ENCODE results near the gene PTPRM. TPM values are rescaled to one million over a fixed set of nuclear protein-coding genes. Genes with fewer than 3 reads are reported as not detected.

PTPRM gene
- total RNA-seq, 1 experiment from 2014 or later, result 1.6 TPM

DNA sequence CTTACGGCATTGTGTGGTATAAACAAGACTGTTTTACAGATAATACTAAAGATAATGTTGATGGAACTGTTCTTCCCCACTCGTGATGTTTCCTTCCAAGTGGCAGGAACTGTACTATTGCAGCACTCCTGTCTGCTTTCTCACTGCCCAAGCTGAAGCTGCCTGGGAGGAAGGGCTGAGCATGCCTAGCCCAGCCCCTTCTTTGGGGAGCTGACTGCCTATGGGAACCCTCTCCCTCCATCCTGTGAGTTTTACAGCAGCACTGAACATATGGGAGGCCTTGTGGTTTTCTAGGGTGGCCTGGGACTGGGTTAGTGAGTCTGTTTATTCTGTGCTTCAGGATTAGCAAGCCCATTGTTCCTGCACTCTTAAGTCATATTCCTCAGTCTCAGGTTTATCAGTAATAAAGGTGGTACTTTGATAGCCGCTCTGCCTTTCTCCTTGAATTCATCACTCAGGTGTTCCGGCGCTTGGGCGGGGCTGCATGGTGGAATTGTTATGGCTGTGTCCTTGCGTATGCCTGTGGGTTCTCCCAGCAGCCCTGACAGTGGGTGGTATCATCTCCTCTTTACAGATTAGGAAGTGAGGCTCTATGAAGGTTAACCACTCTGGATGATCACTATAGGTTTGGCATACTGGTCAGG is 379.7 kb downstream of the PTPRM start:
- H3K27me3 ChIP-seq (ENCODE audit: control insufficient read depth, insufficient read depth, low read length), result no peaks in the 10 kb centered on the region
- BruUV-seq (replicated peaks), result no TSS peak
- intact Hi-C loops (cut with micrococcal nuclease; ENCODE audit: unreplicated experiment) (no loop called here), in situ Hi-C loops (cut with HindIII; ENCODE audit: low pct_unique_long_range_greater_than_20kb, low sequenced_read_pairs) (no loop called here)
- ATAC-seq (no peak), DNase-seq (ENCODE audit: low read depth, low spot score) (no peak)
- TF ChIP-seq REST (IDR thresholded peaks at IDR 0.05; ENCODE audit: insufficient read depth in 1 of 2, low read depth in 2 of 2, low read length in 1 of 2) (no peak), POLR2AphosphoS5 (IDR thresholded peaks at IDR 0.05; ENCODE audit: low read depth, low read length) (no peak), TCF7L2 (IDR thresholded peaks at IDR 0.05; ENCODE audit: low read depth, low read length) (no peak), SIN3A (IDR thresholded peaks at IDR 0.05; ENCODE audit: borderline replicate concordance, insufficient read depth, low read depth, low read length) (no peak), CTCF (IDR thresholded peaks at IDR 0.05) (no peak)
- no peak overlapping the region for H3K27ac ChIP-seq (ENCODE audit: low read length)
- no peaks in the 10 kb centered on the region for H3K9me3 ChIP-seq (ENCODE audit: control insufficient read depth, insufficient read depth, low read depth, low read length)
- ChIA-PET POLR2A (no interaction called here), CTCF (no interaction called here)
- H3K4me1 ChIP-seq (ENCODE audit: control insufficient read depth, insufficient read depth, low read length), result no peaks in the 10 kb centered on the region
- H3K36me3 ChIP-seq (ENCODE audit: control insufficient read depth, insufficient read depth, low read length), result no peaks in the 10 kb centered on the region
- no peak overlapping the region; a peak in 1 of 4 replicates for H3K4me3 ChIP-seq (ENCODE audit: low read depth in 2 of 2, low read length in 2 of 2)

DNA sequence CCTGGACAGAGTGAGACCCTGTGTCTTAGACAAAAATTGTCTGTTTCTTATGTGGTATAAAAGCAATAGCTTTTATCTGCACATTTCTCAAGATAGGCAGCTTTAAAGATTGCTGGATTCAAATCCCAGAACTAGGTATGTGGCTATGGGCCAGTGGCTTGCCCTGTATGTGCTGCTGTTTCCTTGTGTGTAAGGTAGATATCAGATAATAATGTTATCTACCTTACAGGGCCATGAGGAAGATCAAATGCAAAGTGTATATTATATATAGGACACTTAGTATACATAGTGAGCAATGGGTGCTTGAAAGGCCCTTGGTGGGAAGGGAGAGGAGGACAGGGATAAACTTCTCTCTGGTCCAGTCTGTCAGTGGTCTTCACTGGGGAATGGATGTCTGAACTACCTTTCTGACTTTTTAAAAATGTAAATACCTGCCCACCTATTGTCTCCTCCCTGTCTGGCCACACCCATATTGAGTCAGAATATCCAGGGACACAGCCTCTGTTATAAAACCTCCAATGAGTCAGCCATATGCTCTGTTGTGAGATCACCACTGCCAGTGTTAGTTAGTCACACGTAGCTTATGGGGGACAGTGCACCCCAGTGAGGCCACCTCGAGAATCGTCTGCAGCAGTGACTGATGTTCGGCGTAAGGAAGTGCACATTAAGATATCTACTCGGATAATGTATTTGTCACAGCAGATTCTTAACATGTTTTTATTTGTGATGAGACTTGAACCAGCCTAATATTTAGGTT is 383.4 kb downstream of the PTPRM start:
- Histone ChIP-seq H3K27ac (ENCODE audit: low read length) (no peak overlapping the region), H3K4me3 (ENCODE audit: low read depth in 2 of 2, low read length in 2 of 2) (no peak overlapping the region), H3K27me3 (ENCODE audit: control insufficient read depth, insufficient read depth, low read length) (no peaks in the 10 kb centered on the region), H3K4me1 (ENCODE audit: control insufficient read depth, insufficient read depth, low read length) (no peaks in the 10 kb centered on the region), H3K9me3 (ENCODE audit: control insufficient read depth, insufficient read depth, low read depth, low read length) (no peaks in the 10 kb centered on the region), H3K36me3 (ENCODE audit: control insufficient read depth, insufficient read depth, low read length) (no peaks in the 10 kb centered on the region)
- ChIA-PET CTCF (interaction anchor here (0.6 kb wide), 1 partner anchor 1018 kb away, joined by 5 read pairs; no protein-coding TSS in a partner anchor), POLR2A (no interaction called here)
- TF ChIP-seq TCF7L2 (IDR thresholded peaks at IDR 0.05; ENCODE audit: low read depth, low read length) (no peak), POLR2AphosphoS5 (IDR thresholded peaks at IDR 0.05; ENCODE audit: low read depth, low read length) (no peak), CTCF (IDR thresholded peaks at IDR 0.05) (no peak), REST (IDR thresholded peaks at IDR 0.05; ENCODE audit: insufficient read depth in 1 of 2, low read depth in 2 of 2, low read length in 1 of 2) (no peak)
- ATAC-seq (no peak), DNase-seq (ENCODE audit: low read depth, low spot score) (no peak)
- intact Hi-C loops (cut with micrococcal nuclease; ENCODE audit: unreplicated experiment) (no loop called here), in situ Hi-C loops (cut with HindIII; ENCODE audit: low pct_unique_long_range_greater_than_20kb, low sequenced_read_pairs) (no loop called here)
- no TSS peak for BruUV-seq (replicated peaks)

Data from Panc1 (cell line).